Measurements from ENCODE around the gene CASZ1. TPM values are rescaled to one million over a fixed set of nuclear protein-coding genes. Genes with fewer than 3 reads are reported as not detected.

The CASZ1 gene
- total and polyA plus RNA-seq, 9 of the 15 experiments (the other 6 are each of a cell fraction or from before 2014, with no cell fraction given) = 0.01 to 4.0 (median 0.76) TPM; not detected in 1

DNA sequence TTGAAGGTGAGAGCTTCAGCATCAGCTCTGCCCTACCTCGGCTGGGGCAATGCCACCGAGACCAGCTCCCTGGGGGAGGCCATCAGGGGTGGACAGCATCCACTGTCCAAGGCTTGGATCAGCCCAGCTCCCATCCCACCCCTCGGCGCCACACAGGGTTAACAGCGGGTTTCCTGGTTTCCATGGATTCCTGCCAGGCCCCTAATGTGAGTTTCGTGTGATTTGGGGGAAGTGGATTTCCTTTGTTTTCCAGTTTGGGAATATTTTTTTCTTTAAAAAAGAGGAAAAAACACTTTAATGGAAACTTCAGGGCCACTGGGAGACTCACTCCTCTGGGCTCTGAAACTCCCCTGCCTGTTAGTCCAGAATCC, 34.3 kb downstream of the CASZ1 start (continued):
- TF ChIP-seq GABPB2 (CRISPR knock-in tag; conservative IDR thresholded peaks at IDR 0.05) (no peak), TCF3 (CRISPR knock-in tag; IDR thresholded peaks at IDR 0.05) (no peak), CBX2 (IDR thresholded peaks at IDR 0.05; ENCODE audit: insufficient read depth, low read length, poor library complexity, severe bottlenecking) (no peak), NFATC3 (IDR thresholded peaks at IDR 0.05) (no peak)
- TF ChIP-seq, protein P1, sequence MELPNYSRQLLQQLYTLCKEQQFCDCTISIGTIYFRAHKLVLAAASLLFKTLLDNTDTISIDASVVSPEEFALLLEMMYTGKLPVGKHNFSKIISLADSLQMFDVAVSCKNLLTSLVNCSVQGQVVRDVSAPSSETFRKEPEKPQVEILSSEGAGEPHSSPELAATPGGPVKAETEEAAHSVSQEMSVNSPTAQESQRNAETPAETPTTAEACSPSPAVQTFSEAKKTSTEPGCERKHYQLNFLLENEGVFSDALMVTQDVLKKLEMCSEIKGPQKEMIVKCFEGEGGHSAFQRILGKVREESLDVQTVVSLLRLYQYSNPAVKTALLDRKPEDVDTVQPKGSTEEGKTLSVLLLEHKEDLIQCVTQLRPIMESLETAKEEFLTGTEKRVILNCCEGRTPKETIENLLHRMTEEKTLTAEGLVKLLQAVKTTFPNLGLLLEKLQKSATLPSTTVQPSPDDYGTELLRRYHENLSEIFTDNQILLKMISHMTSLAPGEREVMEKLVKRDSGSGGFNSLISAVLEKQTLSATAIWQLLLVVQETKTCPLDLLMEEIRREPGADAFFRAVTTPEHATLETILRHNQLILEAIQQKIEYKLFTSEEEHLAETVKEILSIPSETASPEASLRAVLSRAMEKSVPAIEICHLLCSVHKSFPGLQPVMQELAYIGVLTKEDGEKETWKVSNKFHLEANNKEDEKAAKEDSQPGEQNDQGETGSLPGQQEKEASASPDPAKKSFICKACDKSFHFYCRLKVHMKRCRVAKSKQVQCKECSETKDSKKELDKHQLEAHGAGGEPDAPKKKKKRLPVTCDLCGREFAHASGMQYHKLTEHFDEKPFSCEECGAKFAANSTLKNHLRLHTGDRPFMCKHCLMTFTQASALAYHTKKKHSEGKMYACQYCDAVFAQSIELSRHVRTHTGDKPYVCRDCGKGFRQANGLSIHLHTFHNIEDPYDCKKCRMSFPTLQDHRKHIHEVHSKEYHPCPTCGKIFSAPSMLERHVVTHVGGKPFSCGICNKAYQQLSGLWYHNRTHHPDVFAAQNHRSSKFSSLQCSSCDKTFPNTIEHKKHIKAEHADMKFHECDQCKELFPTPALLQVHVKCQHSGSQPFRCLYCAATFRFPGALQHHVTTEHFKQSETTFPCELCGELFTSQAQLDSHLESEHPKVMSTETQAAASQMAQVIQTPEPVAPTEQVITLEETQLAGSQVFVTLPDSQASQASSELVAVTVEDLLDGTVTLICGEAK (IDR thresholded peaks at IDR 0.05) = no peak
- TF ChIP-seq, protein P1 (CRISPR knock-in tag; IDR thresholded peaks at IDR 0.05) = no peak
